Measurements from ENCODE around the gene CDKN3.
"Not testable (repeated sequence)": the region's sequence is repeated elsewhere in the genome, so short reads cannot be mapped to it uniquely, and the experiment has no call there.

The CDKN3 gene

DNA sequence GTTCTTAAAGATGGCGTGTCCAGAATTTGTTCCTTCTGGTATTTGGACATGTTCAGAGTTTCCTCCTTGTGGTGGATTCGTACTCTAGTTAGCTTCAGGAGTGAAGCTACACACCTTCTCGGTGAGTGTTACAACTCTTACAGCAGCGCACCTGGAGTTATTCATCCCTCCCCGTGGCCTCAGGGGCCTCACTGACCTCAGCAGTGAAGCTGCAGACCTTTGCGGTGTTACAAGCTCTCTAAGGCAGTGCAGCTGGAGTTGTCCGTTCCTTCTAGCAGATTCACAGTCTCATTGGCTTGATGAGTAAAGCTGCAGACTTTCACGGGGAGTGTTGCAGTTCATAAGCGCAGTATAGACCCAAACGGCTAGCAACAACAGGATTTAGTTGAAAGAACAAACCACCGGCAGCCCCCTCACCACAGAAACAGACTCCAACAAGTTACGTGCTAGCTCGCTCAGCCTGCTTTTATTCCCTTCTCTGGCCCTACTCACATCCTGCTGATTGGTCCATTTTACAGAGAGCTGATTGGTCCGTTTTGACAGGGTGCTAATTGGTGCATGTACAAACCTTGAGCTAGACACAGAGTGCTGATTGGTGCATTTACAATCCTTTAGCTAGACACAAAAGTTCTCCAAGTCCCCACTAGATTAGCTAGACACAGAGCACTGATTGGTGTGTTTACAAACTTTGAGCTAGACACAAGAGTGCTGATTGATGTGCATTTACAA, 4.5 kb upstream of the CDKN3 start:
- H3K27ac ChIP-seq (ENCODE audit: low read length), result no peak overlapping the region
- no peak overlapping the region for H3K4me3 ChIP-seq (ENCODE audit: low read depth in 1 of 2, low read length in 2 of 2)
- no peaks in the 10 kb centered on the region for H3K27me3 ChIP-seq (ENCODE audit: insufficient read depth, low read length, poor library complexity)
- peaks cover 5% of the 10 kb centered on the region for H3K79me2 ChIP-seq (ENCODE audit: insufficient read depth, low read length)
- TF ChIP-seq, protein P1, sequence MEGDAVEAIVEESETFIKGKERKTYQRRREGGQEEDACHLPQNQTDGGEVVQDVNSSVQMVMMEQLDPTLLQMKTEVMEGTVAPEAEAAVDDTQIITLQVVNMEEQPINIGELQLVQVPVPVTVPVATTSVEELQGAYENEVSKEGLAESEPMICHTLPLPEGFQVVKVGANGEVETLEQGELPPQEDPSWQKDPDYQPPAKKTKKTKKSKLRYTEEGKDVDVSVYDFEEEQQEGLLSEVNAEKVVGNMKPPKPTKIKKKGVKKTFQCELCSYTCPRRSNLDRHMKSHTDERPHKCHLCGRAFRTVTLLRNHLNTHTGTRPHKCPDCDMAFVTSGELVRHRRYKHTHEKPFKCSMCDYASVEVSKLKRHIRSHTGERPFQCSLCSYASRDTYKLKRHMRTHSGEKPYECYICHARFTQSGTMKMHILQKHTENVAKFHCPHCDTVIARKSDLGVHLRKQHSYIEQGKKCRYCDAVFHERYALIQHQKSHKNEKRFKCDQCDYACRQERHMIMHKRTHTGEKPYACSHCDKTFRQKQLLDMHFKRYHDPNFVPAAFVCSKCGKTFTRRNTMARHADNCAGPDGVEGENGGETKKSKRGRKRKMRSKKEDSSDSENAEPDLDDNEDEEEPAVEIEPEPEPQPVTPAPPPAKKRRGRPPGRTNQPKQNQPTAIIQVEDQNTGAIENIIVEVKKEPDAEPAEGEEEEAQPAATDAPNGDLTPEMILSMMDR (IDR thresholded peaks at IDR 0.05; ENCODE audit: borderline replicate concordance, extremely low read depth, low read length, poor library complexity, severe bottlenecking), result no peak
- TF ChIP-seq EZH2 (IDR thresholded peaks at IDR 0.05; ENCODE audit: borderline replicate concordance, low read depth, low read length, severe bottlenecking), result no peak
- H3K9me3 ChIP-seq (ENCODE audit: insufficient read depth, low read length, severe bottlenecking), result no peaks in the 10 kb centered on the region
- ATAC-seq (ENCODE audit: insufficient read depth, low read depth), result no peak
- no peak overlapping the region for H3K4me2 ChIP-seq (ENCODE audit: insufficient read depth, low read length)
- 0 out of 2 replicates have a peak overlapping the region, but pooled peaks have one; percentile 8 for H2AFZ ChIP-seq (ENCODE audit: low read depth, low read length)
- DNase-seq, result no peak
- peaks cover 5% of the 10 kb centered on the region; the same call in 1 of the 2 replicates for H3K36me3 ChIP-seq (ENCODE audit: insufficient read depth, low read length)
- peaks cover 2% of the 10 kb centered on the region; the same call in 1 of the 2 replicates for H4K20me1 ChIP-seq (ENCODE audit: insufficient read depth, low read length)
- no peak overlapping the region for H3K9ac ChIP-seq (ENCODE audit: low read depth, low read length)
- peaks cover 6% of the 10 kb centered on the region for H3K4me1 ChIP-seq (ENCODE audit: insufficient read depth, low read length)

DNA sequence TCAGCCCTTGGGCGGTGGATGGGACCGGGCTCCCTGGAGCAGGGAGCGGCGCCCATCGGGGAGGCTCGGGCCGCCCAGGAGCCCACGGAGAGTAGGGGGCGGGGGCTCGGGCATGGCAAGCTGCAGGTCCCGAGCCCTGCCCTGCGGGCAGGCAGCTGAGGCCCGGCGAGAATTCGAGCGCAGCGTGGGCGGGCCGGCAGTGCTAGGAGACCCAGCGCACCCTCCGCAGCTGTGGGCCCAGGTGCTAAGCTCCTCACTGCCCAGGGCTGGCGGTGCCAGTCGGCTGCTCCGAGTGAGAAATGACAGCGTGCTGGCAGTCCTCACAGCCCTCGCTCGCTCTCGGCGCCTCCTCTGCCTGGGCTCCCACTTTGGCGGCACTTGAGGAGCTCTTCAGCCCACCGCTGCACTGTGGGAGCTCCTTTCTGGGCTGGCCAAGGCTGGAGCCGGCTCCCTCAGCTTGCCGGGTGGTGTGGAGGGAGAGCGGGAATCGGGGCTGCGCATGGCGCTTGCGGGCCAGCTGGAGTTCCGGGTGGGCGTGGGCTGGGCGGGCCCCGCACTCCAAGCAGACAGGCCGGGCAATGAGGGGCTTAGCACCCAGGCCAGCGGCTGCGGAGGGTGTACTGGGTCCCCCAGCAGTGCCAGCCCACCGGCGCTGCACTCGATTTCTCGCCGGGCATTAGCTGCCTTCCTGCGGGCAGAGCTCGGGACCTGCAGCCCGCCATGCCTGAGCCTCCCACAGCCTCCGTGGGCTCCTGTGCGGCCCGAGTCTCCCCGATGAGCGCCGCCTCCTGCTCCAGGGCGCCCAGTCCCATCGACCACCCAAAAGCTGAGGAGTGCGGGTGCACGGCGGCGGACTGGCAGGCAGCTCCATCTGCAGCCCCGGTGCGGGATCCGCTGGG, 3.6 kb upstream of the CDKN3 start:
- H3K4me3 ChIP-seq (ENCODE audit: low read depth in 1 of 2, low read length in 2 of 2); H2AFZ ChIP-seq (ENCODE audit: low read depth, low read length); H3K27ac ChIP-seq (ENCODE audit: low read length); ATAC-seq (ENCODE audit: insufficient read depth, low read depth); DNase-seq; H3K36me3 ChIP-seq (ENCODE audit: insufficient read depth, low read length); H3K27me3 ChIP-seq (ENCODE audit: insufficient read depth, low read length, poor library complexity); H4K20me1 ChIP-seq (ENCODE audit: insufficient read depth, low read length); H3K9me3 ChIP-seq (ENCODE audit: insufficient read depth, low read length, severe bottlenecking); H3K9ac ChIP-seq (ENCODE audit: low read depth, low read length); H3K4me2 ChIP-seq (ENCODE audit: insufficient read depth, low read length): not testable (repeated sequence)
- H3K4me1 ChIP-seq (ENCODE audit: insufficient read depth, low read length), result peaks cover 16% of the 10 kb centered on the region
- H3K79me2 ChIP-seq (ENCODE audit: insufficient read depth, low read length), result peaks cover 14% of the 10 kb centered on the region

DNA sequence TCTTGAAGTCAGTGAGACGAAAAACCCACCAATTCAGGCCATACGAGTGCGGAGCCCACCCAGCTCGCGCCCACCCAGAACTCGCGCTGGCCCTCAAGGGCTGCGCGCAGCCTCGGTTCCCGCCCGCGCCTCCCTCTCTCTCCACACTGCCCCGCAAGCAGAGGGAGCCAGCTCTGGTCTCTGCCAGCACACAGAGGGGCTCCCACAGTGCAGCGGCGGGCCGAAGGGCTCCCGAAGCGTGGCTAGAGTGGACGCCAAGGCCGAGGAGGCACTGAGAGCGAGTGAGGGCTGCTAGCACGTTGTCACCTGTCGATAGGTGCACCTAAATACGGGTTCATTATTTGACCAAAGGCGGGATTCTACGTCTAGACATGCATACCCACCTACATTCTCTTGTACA, 2.2 kb upstream of the CDKN3 start:
- ATAC-seq (ENCODE audit: insufficient read depth, low read depth), result no peak

More for the DNA sequence above, 2.2 kb upstream of the CDKN3 start:
- Histone ChIP-seq H3K36me3 (ENCODE audit: insufficient read depth, low read length) (peaks cover 14% of the 10 kb centered on the region), H3K9ac (ENCODE audit: low read depth, low read length) (no peak overlapping the region), H3K79me2 (ENCODE audit: insufficient read depth, low read length) (peaks cover 28% of the 10 kb centered on the region), H2AFZ (ENCODE audit: low read depth, low read length) (no peak overlapping the region), H3K4me2 (ENCODE audit: insufficient read depth, low read length) (no peak overlapping the region), H4K20me1 (ENCODE audit: insufficient read depth, low read length) (peaks cover 8% of the 10 kb centered on the region), H3K9me3 (ENCODE audit: insufficient read depth, low read length, severe bottlenecking) (no peaks in the 10 kb centered on the region), H3K27ac (ENCODE audit: low read length) (no peak overlapping the region), H3K4me1 (ENCODE audit: insufficient read depth, low read length) (peaks cover 29% of the 10 kb centered on the region), H3K4me3 (ENCODE audit: low read depth in 1 of 2, low read length in 2 of 2) (no peak overlapping the region), H3K27me3 (ENCODE audit: insufficient read depth, low read length, poor library complexity) (no peaks in the 10 kb centered on the region)
- TF ChIP-seq, protein P1 (IDR thresholded peaks at IDR 0.05; ENCODE audit: borderline replicate concordance, extremely low read depth, low read length, poor library complexity, severe bottlenecking), result no peak
- TF ChIP-seq EZH2 (IDR thresholded peaks at IDR 0.05; ENCODE audit: borderline replicate concordance, low read depth, low read length, severe bottlenecking), result no peak
- no peak for DNase-seq

Measured in DND-41 (cell line).